Measurements from ENCODE around the gene ACOT7.

- TF ChIP-seq CTCF (IDR thresholded peaks at IDR 0.05) (no peak), CREB1 (CRISPR knock-in tag; IDR thresholded peaks at IDR 0.05) (no peak), GABPB1 (CRISPR knock-in tag; IDR thresholded peaks at IDR 0.05) (no peak)
- TF ChIP-seq, protein P1, sequence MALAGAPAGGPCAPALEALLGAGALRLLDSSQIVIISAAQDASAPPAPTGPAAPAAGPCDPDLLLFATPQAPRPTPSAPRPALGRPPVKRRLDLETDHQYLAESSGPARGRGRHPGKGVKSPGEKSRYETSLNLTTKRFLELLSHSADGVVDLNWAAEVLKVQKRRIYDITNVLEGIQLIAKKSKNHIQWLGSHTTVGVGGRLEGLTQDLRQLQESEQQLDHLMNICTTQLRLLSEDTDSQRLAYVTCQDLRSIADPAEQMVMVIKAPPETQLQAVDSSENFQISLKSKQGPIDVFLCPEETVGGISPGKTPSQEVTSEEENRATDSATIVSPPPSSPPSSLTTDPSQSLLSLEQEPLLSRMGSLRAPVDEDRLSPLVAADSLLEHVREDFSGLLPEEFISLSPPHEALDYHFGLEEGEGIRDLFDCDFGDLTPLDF (CRISPR knock-in tag; IDR thresholded peaks at IDR 0.05): no peak
- TF ChIP-seq, protein P2, sequence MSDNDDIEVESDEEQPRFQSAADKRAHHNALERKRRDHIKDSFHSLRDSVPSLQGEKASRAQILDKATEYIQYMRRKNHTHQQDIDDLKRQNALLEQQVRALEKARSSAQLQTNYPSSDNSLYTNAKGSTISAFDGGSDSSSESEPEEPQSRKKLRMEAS (CRISPR knock-in tag; IDR thresholded peaks at IDR 0.05): no peak
Measured at GRCh38 chr1:6420454-6421042, 27.0 kb upstream of the ACOT7 start.
